Measurements from ENCODE around the gene NR1D1.

The NR1D1 gene

GRCh38 chr17:40063187-40063771, 37.1 kb downstream of the NR1D1 start:
- no peak for TF ChIP-seq CTCF (IDR thresholded peaks at IDR 0.05)

GRCh38 chr17:40062329-40063186, 37.8 kb downstream of the NR1D1 start, which contains the start of gene THRA:
THRA (plus strand) TSS chr17:40062965; CDS start chr17:40074489, 11,524 bp downstream.
- peak; percentile 52 for TF ChIP-seq CTCF (IDR thresholded peaks at IDR 0.05)

DNA sequence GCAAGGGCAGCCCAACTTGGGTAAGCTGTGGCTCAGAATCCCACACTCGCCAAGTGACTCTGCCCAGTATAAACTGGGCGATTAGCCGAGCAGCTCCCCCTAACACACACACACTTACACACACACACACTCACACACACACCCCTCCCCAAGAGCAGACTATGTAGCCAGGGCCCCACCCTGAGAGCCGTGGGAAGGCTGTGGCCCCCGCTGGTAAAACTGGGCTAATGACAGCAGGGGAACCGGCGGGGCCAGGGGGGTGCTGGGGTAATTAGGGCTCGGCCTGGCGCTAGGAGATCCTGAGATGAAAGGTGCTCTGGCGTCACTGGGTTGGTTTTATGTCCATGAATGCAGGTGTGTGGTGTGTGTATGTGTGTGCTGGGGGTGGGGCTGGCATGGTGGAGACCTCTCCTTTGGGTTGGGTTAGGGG, 38.8 kb downstream of the NR1D1 start:
- no peak for TF ChIP-seq CTCF (IDR thresholded peaks at IDR 0.05)

DNA sequence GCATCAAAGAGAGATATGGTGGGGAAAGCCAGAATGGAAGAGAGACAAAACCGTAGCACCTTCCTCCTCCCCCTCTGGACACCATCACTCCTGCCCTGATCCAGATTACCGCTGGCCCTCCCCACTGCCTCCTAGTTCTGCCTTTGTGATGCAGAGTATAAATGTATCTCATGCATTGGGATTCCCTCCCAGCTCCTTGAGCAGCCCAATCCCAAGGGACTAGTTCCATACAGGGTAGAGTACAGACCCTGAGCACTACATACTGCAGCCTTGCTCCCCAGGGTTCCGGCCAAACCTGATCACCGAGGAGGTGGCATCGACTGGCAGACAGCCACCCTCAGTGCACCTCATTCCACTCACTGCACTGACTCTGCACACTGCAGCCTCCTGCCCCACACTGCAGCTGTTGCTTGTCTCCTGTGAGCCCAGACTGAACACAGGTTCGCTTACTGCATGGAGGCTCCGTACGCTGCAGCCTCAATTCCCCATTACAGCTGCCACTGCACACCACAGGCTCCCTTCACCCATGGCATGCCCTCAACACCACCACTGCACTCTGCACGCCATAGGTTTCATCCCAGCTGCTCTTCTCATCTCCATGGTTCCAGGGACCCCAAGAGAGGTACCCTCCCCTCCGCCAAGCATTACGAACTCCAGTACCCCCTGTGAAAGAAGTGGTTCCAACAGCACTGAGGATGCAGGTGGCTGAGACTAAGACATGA, 39.3 kb downstream of the NR1D1 start:
- no peak for TF ChIP-seq CTCF (IDR thresholded peaks at IDR 0.05)

- TF ChIP-seq CTCF (IDR thresholded peaks at IDR 0.05), result no peak
Measured at GRCh38 chr17:40059729-40060475, 40.5 kb downstream of the NR1D1 start.

DNA sequence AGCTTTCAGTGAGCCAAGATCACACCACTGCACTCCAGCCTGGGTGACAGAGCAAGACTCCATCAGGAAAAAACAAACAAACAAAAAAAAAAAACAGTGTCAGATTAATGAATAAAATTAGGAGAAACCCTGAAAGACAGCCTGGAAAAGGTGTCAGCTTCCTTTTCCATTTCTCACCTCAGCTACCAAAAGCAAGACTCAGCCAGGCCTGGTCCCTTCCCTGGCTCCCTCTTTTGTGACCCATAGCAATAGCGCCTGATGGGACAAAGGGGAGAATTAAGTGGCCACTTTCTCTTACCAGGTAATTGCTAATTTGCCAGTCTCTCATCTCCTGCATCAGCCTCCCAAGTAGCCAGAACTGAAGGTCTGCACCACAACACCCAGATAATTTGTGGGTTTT, 41.5 kb downstream of the NR1D1 start:
- no peak for TF ChIP-seq CTCF (IDR thresholded peaks at IDR 0.05)

- TF ChIP-seq CTCF (IDR thresholded peaks at IDR 0.05), result no peak
Measured at GRCh38 chr17:40058186-40058784, 42.1 kb downstream of the NR1D1 start.
